GM18508 (cell line): ENCODE results near the gene ZNF761.
"Not testable (repeated sequence)": the region's sequence is repeated elsewhere in the genome, so short reads cannot be mapped to it uniquely, and the experiment has no call there.

Experiments
- ATAC-seq: cut with Tn5 transposase; IDR thresholded peaks from one replicate; pipeline ENCODE4 v1.9.1; 2021; ENCODE audit warnings: moderate number of reproducible peaks; ENCODE audit not compliant: insufficient read depth, unreplicated experiment

The ZNF761 gene

DNA sequence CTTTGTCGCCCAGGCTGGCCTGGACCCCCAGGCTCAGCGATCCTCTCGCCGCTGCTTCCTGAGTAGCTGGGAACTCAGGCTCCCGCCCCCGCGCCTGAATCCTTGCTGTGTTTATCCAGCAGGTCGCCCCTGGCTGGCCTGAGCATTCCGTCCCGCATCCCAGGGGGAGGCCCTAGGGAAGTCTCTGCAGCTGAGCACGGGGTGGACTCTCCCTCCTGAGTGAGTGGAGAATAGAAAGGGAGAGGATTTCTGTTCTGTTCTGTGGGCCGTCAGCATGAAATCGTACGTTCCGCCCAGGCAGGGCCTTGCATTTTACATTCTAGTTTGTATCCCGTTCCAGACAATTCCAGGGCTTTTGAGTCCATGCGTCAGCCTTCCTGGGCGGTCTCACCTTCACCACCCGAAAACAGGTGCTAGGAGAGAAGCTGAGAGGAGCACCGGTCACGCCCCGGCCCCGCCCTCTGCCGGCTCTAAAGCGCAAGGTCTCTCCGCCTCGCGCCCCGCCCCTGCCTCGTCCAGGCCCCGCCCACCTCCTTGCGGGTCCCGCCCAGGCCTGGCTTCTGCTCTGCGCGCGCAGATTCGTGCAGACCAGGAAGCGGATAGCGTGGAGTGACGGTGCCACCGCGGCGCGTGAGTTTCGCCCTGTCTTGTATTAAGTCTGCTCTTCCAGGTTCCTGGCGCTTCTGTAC lies at the start of gene ZNF761:
Gene ZNF761, plus strand, starts transcription at position 586 of the 689 bp plus-strand sequence. CDS start 15,285 bp downstream, outside the sequence.
- ATAC-seq = peak; percentile 59

DNA sequence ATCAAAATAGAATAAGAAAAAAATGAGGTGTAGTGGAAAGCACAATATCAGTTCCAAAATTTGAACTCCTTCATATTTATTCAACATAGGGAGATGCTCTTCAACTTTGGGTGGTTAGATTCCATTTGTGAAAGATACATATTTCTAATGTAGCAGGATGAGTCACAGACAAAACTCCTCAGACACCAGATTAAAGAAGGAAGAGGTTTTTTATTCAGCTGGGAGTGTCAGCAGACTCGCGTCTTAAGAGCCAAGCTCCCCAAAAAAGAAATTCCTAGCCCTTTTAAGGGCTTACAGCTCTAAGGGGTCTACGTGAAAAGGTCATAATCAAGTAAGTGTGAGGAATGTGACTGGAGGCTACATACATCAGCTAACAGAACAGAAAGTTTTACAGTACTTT lies 43.6 kb upstream of the ZNF761 start:
- ATAC-seq = no peak

DNA sequence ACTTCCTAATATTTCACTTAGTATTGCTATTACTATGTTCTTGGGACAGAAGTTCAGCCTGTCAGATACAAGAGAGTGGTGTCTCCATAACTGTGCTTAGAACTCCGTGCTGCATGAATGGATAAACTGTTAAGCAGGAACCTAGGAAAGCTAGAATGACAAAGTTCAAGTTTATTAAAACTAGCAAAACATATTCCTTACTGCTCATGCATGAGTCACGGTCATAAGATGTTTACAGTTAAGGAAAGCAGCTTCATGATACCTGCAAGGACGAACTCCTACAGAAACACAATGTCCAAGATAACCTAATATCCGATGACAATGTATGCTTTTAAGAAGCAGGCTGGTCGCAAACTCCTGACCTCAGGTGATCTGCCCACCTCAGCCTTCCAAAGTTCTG lies 42.9 kb upstream of the ZNF761 start:
- no peak for ATAC-seq

DNA sequence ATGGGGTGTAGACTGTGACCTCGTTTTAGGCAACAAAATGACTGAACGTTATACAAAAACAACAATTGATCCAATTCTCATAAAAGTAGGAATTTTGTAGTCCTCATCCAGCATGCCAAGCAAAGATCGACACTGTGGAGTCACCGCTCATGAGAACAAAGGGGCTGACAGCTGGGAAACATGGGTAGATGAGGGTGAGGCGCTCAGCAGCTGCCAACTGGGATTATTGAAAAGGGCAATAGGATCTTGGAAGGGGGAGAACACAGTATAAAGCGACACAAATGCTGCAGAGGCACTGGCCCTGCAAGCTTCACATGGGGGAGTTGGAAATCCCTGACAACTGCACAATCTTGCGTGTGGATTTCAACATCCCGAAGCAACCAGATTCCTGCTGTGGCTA lies 42.2 kb upstream of the ZNF761 start:
- no peak for ATAC-seq

DNA sequence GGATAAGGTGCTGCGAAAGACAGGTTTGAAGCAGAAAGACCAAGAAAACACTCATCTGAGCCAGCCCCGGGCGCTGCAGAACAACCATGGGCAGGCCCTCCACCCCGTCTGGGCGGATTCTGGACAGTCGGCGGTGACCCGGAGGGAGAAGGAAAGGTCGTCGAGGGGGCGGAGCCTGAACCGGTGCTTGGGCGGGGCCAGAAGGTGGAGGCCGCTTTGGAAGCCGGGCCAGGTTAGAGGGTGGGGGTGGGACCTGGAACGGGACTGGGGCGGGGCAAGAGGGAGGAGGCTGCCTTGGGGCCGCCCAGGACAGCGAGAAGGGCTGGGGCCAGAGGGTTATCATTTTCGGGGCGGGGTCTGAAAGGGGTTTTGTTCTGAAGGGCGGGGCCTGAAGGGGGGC lies 41.8 kb upstream of the ZNF761 start:
- no peak for ATAC-seq

DNA sequence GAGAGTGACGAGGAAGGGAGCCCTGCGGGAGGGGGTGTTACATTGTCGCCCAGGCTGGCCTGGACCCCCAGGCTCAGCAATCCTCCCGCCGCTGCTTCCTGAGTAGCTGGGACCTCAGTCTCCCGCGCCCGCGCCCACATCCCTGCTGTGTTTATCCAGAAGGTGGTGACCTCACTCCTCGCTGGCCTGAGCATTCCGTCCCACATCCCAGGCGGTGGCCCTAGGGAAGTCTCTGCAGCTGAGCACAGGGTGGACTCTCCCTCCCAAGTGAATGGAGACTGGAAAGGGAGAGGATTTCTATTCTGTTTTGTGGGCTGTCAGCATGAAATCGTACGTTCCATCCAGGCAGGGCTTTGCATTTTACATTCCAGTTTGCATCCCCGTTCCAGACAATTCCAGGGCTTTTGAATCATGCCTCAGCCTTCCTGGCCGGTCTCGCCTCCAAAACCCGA lies 37.2 kb upstream of the ZNF761 start:
- ATAC-seq = no peak

DNA sequence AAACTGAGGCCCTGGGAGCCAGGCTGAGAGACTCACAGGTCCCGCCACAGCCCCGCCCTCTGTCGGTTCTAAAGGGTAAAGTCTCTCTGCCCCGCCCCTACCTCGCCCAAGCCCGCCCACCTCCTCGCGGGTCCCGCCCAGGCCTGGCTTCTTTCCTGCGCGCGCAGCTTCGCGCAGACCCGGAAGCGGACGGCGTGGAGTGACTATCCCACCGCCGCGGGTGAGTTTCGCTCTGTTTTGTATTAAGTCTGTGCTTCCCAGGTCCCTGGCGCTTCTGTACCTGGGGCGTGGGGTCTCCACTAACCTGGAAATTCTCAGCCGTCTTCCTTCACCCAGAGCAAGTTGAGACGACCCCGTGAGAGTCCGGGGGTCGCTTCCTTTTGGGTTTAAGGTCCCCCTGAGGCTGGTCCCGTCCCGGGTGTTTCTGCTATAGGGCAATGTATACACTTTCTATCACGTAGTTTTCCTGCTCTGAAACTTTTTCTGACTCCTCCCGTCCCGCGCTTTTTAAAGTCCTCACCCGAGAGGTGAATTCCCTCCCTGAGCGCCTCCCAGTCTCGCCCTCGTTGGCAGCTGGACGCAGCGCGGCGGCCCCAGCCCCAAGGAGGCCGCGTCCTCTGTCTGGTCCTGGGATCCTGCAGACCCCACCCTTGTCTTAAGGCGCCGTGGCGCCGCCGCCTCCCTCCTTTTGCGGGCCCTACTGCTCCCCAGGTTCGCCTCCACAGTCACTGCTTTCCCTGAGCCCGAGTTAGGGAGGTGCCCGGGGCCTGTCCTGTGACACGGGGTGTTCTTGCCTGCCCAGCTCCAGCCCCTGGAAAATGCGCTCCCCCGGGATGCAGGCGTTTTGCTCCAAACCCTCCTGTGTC lies 36.6 kb upstream of the ZNF761 start, which contains the start of gene ZNF765:
Gene ZNF765, plus strand, starts transcription at position 176 of the 866 bp plus-strand sequence. CDS start 2,867 bp downstream, outside the sequence.
- ATAC-seq = peak; percentile 59

DNA sequence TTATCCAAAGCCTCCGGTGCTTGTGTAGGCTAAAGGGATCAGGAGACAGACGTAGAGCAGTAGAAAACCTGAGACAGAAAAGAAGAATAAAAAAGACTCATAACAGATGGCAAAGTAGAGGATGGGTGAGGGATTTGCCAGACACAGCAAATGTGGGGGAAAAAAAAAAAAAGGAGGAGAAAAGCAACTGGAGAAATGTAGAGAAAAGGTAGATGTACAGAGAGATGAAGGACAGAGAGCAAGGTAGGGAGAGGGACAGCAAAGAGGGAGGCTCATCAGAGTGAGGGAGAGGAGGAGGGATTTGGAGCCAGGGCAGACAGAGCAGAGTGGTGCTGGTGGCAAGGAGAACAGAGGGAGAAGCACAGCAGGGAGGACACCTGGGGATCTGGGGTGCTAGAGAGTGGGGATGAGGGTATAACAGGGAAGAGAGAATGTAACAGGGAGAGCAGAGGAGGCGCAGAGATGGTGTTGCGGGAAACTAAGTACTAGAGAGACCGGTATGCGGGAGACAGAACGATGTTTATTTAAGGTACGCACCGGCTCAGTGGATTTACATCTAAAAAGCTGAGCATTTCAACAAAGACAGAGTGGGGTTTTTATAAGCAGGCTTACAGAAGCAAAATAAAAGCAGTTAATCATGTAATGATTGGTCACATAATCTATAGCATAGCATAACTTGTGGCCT lies 35.8 kb upstream of the ZNF761 start:
- ATAC-seq = not testable (repeated sequence)

DNA sequence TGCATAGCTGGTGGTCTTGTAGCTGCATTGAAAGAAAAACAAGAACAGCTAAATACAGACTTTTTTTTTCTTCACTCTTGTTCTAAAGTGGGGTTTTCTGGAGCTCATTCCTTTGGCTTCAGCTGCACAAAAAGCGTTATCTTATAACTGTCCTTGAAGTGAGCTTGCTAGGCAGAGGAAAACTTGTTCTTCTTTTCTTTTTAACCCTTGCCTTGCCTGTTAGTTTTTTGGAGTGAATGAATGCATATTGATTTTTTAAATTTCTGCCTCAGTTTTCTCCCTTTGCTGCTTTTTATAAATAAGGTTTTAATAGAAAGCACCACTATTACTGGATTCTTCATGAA lies 35.3 kb upstream of the ZNF761 start:
- no peak for ATAC-seq

DNA sequence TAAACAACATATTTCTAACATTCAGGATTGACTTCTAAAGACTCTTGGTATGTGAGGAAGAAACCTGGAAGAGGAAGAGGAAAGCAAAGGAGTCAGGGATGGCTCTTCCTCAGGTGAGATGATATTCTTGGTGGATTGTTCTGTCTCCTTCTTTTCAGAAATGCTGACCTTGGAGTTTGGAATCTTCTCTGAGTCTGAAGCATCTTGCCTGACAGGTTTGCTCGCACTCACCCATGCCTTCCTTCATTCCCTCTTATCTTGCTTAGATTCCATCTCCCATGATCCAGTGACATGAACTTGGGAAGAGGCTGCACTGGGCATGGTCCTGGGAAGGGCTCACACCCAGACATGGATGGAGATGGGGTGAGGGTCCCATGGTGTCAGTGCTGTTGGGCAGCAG lies 33.9 kb upstream of the ZNF761 start:
- ATAC-seq = not testable (repeated sequence)

DNA sequence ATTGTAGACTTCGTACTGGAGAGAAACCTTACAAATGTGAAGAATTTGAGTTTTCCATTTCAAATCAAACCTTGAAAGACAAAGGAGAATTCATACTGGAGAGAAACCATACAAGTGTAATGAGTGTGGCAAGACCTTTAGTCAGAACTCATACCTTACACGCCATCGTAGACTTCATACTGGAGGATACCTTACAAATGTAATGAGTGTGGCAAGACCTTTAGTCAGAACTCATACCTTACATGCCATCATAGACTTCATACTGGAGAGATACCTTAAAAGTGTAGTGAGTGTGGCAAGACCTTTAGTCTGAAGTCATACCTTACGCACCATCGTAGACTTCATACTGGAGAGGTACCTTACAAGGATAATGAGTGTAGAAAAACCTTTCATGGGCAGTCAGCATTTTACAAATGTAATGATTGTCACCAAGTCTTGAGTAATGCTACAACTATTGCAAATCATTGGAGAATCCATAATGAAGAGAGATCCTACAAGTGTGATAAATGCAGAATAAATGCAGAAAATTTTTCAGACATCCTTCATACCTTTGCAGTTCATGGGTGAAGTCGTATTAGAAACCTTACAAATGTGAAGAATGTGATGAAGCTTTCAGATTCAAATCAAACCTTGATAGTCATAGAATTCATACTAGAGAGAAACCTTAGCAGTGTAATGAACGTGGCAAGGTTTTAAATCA lies 22.1 kb upstream of the ZNF761 start:
- no peak for ATAC-seq

DNA sequence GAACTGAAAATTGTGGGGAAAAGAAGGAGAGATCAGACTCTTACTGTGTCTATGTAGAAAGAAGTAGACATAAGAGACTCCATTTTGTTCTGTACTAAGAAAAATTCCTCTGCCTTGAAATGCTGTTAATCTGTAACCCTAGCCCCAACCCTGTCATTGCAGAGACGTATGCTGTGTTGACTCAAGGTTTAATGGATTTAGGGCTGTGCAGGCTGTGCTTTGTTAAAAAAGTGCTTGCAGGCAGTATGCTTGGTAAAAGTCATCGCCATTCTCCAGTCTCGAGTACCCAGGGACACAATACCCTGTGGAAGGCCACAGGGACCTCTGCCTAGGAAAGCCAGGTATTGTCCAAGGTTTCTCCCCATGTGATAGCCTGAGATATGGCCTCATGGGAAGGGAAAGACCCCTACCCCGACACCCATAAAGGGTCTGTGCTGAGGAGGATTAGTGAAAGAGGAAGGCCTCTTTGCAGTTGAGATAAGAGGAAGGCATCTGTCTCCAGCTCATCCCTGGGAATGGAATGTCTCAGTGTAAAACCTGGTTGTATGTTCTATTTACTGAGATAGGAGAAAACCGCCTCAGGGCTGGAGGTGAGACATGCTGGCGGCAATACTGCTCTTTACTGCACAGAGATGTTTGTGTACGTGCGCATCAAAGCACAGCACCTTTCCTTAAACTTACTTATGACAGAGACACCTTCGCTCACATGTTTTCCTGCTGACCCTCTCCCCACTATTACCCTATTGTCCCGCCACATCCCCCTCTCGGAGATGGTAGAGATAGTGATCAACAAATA lies 11.1 kb upstream of the ZNF761 start:
- not testable (repeated sequence) for ATAC-seq

DNA sequence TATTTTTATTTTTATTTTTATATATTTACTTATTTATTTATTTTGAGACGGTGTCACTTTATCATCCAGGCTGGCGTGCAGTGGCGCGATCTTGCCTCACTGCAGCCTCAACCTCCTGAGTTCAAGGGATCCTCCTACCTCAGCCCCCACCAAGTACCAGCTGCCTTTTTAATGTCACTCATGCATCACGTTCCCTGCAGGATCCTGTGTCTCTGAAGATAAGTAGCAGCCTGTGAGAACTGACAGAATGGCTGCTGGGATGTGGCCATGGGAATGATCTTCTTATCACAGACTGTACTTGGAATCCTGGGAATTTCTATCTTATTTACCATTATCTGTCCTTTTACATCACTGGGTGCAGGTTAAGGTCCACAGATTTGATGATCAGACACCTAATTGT lies 9.2 kb upstream of the ZNF761 start:
- ATAC-seq = no peak

DNA sequence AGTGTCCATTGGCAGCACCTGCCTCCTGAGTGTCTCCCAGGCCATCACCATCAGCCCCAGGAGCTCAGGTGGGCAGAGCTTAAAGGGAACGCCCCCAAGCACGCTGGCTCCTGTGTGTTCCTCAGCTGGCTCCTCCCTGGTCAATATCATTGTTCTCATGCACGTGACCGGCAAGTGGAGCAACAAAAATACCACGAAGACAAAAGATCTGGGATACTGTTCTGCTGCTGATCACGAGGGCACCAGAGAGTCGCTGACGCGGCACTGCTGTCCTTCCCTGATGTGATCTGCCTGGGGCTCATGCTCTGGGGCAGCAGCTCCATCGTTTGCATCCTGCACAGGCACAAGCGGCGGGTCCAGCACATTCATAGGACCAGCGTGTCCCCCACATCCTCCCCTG lies 8.7 kb upstream of the ZNF761 start:
- not testable (repeated sequence) for ATAC-seq

DNA sequence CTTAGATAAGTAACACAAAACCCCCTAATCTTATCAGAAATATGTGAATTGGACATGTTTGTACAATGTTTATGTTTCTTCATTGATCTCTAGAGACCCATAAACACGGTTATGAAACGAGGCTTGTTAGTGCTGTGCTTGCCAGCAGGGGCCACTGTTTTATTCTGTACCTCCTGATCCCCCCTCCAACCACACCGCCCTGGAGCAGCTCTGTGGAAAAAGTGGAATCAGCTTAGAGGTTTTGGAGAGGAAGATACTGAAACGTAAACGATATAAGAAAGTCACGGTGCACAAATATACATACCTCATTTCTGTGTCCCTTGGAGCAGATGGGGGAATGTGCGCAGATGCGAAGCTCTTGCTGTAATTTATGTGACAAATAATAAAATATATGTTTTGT lies 8.1 kb upstream of the ZNF761 start:
- not testable (repeated sequence) for ATAC-seq

DNA sequence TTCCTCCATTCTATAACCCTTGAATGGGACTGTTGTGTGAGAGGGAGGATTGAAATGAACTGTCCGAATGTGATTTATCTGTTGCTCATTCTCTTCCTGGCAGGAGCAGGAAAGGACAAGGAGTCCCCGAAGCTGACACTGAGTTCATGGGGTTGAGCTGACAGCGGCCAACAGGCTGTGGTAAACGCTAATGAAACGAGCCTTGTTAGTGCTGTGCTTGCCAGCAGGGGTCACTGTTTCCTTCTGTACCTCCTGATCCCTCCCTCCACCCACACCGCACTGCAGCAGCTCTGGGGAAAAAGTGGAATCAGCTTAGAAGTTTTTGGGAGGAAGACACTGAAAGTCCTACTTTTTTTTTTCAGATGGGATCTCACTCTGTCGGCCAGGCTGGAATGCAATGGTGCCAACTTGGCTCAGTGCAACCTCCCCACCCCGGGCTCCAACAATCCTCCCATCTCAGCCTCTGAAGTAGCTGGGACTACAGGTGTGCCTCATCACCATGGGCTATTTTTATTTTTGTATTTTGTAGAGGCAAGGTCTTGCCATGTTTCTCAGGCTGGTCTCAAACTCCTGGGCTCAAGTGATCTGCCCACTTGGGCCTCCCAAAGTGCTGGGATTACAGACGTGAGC lies 6.7 kb upstream of the ZNF761 start:
- ATAC-seq = no peak

DNA sequence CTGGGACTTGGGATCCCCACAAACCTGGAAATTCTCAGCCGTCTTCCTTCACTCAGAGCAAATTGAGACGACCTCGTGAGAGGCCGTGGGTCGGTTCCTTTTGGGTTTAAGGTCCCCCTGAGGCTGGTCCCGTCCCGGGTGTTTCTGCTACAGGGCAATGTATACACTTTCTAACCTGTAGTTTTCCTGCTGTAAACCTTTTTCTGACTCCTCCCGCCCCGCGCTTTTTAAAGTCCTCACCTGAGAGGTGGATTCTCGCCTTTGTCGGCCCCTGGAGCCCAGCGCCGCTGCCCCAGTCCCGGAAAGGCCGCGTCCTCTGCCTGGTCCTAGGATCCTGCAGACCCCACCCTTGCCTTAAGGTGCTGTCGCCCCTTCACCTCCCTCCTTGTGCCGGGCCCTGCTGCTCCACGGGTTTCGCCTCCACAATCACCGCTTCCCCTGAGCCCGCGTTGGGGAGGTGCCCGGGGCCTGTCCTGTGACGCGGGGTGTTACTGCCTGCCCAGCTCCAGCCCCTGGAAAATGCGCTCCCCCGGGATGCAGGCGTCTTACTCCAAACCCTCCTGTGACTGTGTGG lies 391 bp downstream of the ZNF761 start:
- ATAC-seq = peak; percentile 14

DNA sequence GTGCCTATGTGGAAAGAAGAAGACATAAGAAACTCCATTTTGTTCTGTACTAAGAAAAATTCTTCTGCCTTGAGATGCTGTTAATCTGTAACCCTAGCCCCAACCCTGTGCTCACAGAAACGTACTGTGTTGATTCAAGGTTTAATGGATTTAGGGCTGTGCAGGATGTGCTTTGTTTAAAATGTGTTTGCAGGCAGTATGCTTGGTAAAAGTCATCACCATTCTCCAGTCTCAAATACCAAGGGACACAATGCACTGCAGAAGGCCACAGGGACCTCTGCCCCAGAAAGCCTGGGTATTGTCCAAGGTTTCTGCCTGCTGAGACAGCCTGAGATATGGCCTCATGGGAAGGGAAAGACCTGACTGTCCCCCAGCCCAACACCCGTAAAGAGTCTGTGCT lies 12.0 kb downstream of the ZNF761 start:
- ATAC-seq = not testable (repeated sequence)

DNA sequence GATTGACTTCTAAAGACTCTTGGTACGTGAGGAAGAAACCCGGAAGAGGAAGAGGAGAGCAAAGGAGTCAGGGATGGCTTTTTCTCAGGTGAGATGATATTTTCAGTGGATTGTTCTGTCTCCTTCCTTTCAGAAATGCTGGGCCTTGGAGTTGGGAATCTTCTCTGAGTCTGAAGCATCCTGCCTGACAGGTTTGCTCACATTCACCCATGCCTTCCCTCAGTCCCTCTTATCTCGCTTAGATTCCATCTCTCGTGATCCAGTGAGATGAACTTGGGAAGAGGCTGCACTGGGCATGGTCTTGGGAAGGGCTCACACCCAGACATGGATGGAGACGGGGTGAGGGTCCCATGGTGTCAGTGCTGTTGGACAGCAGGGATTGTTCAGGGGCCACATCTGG lies 15.4 kb downstream of the ZNF761 start:
- ATAC-seq = not testable (repeated sequence)
